ENCODE results near the gene ZFC3H1. TPM values are rescaled to one million over a fixed set of nuclear protein-coding genes. Genes with fewer than 3 reads are reported as not detected.

The ZFC3H1 gene
- total RNA-seq, 1 donor from 2014 or later, result 37.9 TPM

GRCh38 chr12:71601546-71601945 is 62.1 kb downstream of the ZFC3H1 start:
- Mint-ChIP-seq H3K9me3 (no peaks in the 10 kb centered on the region), H3K4me1 (peaks cover 9% of the 10 kb centered on the region), H3K4me3 (no peak overlapping the region), H3K27ac (no peak overlapping the region), H3K27me3 (ENCODE audit: insufficient read depth, low read depth) (no peaks in the 10 kb centered on the region), H3K36me3 (peaks cover 4% of the 10 kb centered on the region)
- Histone ChIP-seq H2AFZ (replicated peaks) (no peak overlapping the region), H3K27ac (no peak overlapping the region), H3K9ac (no peak overlapping the region), H3K27me3 (no peaks in the 10 kb centered on the region), H3K4me1 (no peaks in the 10 kb centered on the region), H3F3A (ENCODE audit: low read depth) (no peaks in the 10 kb centered on the region), H3K4me2 (no peak overlapping the region), H3K4me3 (no peak overlapping the region), H3K36me3 (no peaks in the 10 kb centered on the region), H3K79me2 (ENCODE audit: low read depth) (no peaks in the 10 kb centered on the region), H3K9me3 (ENCODE audit: low read depth) (no peaks in the 10 kb centered on the region), H4K20me1 (ENCODE audit: low read depth) (no peaks in the 10 kb centered on the region)
- TF ChIP-seq CTCF (IDR thresholded peaks at IDR 0.05) (no peak), EZH2 (IDR thresholded peaks at IDR 0.05) (no peak), EZH2phosphoT487 (IDR thresholded peaks at IDR 0.05) (no peak)
- no peak for DNase-seq (ENCODE audit: low spot score)

GRCh38 chr12:71599210-71599609 is 64.4 kb downstream of the ZFC3H1 start:
- Mint-ChIP-seq H3K36me3 (no peaks in the 10 kb centered on the region), H3K4me1 (no peaks in the 10 kb centered on the region), H3K9me3 (no peaks in the 10 kb centered on the region), H3K4me3 (no peak overlapping the region), H3K27me3 (ENCODE audit: insufficient read depth, low read depth) (no peaks in the 10 kb centered on the region), H3K27ac (no peak overlapping the region)
- H3K9ac ChIP-seq, result no peak overlapping the region
- no peaks in the 10 kb centered on the region for H4K20me1 ChIP-seq (ENCODE audit: low read depth)
- H3K27ac ChIP-seq, result no peak overlapping the region
- no peaks in the 10 kb centered on the region for H3K4me1 ChIP-seq
- TF ChIP-seq EZH2 (IDR thresholded peaks at IDR 0.05) (no peak), CTCF (IDR thresholded peaks at IDR 0.05) (no peak), EZH2phosphoT487 (IDR thresholded peaks at IDR 0.05) (no peak)
- H3K9me3 ChIP-seq (ENCODE audit: low read depth), result no peaks in the 10 kb centered on the region
- no peak overlapping the region for H2AFZ ChIP-seq (replicated peaks)
- H3K4me2 ChIP-seq, result no peak overlapping the region
- no peaks in the 10 kb centered on the region for H3K27me3 ChIP-seq
- H3K36me3 ChIP-seq, result no peaks in the 10 kb centered on the region
- DNase-seq (ENCODE audit: low spot score), result no peak
- H3K79me2 ChIP-seq (ENCODE audit: low read depth), result no peaks in the 10 kb centered on the region
- no peaks in the 10 kb centered on the region for H3F3A ChIP-seq (ENCODE audit: low read depth)
- no peak overlapping the region for H3K4me3 ChIP-seq

GRCh38 chr12:71594214-71594948 is 69.3 kb downstream of the ZFC3H1 start:
- Histone ChIP-seq H3K27me3 (no peaks in the 10 kb centered on the region), H3K27ac (no peak overlapping the region), H3K9ac (no peak overlapping the region), H3K4me3 (no peak overlapping the region), H3K36me3 (no peaks in the 10 kb centered on the region), H2AFZ (replicated peaks) (no peak overlapping the region), H3K79me2 (ENCODE audit: low read depth) (no peaks in the 10 kb centered on the region), H3K4me2 (no peak overlapping the region), H3F3A (ENCODE audit: low read depth) (no peaks in the 10 kb centered on the region), H4K20me1 (ENCODE audit: low read depth) (no peaks in the 10 kb centered on the region), H3K9me3 (ENCODE audit: low read depth) (no peaks in the 10 kb centered on the region), H3K4me1 (peaks cover 9% of the 10 kb centered on the region)
- Mint-ChIP-seq H3K27ac (no peak overlapping the region), H3K4me3 (no peak overlapping the region), H3K36me3 (no peaks in the 10 kb centered on the region), H3K9me3 (no peaks in the 10 kb centered on the region), H3K4me1 (peaks cover 5% of the 10 kb centered on the region), H3K27me3 (ENCODE audit: insufficient read depth, low read depth) (peaks cover 3% of the 10 kb centered on the region)
- TF ChIP-seq EZH2phosphoT487 (IDR thresholded peaks at IDR 0.05) (no peak), EZH2 (IDR thresholded peaks at IDR 0.05) (no peak), CTCF (IDR thresholded peaks at IDR 0.05) (no peak)
- DNase-seq (ENCODE audit: low spot score), result no peak
